NT2/D1 (cell line): Measurements from ENCODE around the gene ZNF365.

ENCODE experiments used
- YY1 ChIP-seq: IDR thresholded peaks from 2 replicates; pipeline ENCODE4 v1.6.1; 2011; ENCODE audit not compliant: insufficient read length, insufficient read depth
- ZNF274 ChIP-seq: IDR thresholded peaks from 2 replicates; pipeline ENCODE4 v1.6.1; 2011; ENCODE audit warnings: mild to moderate bottlenecking, low read depth, low read length

- TF ChIP-seq ZNF274 (no peak), YY1 (no peak)
Measured at GRCh38 chr10:62336404-62336803, 37.8 kb upstream of the ZNF365 start.
